ENCODE results near the gene SARNP.

The SARNP gene

GRCh38 chr12:55741931-55742680 lies 75.4 kb downstream of the SARNP start:
- DNase-seq, result no peak

DNA sequence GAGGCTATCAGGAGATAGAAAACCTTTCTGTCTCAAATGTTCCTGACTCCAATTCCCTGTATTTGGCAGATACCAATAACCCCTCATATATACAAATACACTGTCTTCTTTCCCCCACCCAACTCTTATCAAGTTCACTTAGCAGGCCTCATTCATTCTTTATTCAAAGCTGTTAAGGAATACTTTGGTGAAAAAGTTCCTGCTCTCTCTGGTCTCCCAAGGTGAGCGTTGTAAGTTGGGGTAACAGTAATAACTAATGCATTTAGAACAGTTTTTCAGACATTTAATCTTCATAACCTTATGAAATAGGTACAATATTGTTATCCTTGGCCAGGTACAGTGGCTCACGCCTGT lies 78.5 kb downstream of the SARNP start:
- no peak for DNase-seq

- DNase-seq, result peak; percentile 90
Observed at GRCh38 chr12:55738123-55739024, 79.2 kb downstream of the SARNP start.

DNA sequence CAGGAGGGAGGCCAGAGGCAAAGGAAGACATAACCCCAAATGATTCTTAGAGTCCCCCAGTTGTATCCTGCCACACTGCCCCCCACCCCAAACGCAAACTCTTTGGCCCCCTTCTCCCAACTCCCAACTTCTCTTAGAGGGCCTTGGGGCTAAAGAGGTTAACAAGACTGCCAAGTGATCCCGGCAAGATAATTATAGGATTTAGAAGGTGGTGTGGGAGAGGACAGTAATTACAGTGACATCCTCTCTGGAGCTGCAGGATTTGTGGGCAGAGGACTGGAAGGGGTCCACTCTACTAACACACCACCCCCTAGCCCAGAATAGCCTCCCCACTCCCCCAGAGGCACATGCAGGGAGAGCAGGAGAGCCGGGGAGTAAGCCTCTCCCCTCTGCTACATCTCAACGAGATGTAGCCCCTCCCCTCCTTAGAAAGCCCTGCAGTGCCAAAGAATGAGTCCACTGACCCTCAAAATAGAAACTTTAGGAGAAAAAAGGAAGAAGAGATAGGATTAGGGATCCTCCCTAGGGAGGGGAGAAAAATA lies 79.9 kb downstream of the SARNP start:
- no peak for DNase-seq

DNA sequence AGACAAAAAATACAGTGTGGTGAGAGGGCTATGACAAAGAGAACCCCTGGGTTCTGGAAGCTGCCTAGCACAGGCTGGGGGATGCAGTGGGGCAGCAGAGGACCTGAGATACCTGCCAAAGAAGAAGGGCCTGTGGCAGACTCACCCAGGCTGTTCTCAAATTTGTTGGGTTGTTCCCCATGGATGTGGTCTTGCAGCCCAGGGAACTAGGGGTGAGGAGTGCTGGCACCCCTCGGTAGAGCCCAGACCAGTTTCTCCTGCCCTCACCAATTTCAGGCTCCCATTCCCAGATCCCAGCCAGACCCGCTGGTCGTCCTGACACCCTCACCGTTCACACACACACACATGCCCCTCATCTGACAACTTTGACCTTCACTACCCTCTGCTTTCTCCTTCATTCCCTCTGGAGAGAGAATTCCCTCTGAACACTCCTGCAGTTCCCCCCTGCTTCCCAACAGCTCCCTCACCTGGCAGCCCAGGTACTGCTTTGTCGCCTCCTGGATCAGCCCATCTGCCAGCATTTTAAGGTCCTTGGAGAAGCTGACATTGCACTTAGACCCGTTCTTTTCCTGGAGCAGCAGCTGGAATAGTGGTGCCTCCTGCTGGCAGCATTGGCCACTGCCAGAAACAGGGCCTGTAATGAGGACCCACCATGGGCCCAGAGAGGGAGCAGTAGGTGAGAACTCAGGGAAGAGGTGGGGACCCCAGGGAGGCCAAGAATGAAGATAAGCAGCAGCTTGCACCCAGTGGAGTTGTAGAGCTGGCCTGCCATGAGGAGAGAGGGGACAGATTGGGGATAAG lies 80.5 kb downstream of the SARNP start:
- DNase-seq, result peak; percentile 68

GRCh38 chr12:55736076-55736475 lies 81.4 kb downstream of the SARNP start:
- DNase-seq, result no peak

GRCh38 chr12:55734595-55734994 lies 82.9 kb downstream of the SARNP start:
- DNase-seq, result no peak

- DNase-seq, result no peak
Observed at GRCh38 chr12:55733858-55734257, 83.7 kb downstream of the SARNP start.

DNA sequence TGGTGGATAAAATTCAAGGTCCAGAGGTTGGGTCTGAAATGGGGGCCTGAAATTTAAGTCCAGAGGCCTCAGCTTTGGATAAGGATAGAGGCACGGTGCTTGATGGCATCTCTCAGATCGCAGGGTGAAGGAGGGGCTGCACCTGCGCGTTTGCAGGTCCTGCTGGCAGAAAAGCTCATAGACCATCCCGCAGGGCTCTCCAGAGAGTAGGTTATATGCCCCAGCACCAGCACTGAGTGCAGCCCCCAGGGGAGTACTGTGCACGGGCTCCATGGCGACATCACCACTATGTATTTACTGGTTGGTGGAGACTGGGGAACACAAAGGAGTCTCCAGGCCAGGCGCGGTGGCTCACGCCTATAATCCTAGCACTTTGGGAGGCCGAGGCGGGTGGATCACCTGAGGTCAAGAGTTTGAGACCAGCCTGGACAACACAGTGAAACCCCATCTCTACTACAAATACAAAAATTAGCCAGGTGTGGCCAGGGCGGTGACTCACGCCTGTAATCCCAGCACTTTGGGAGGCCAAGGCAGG lies 84.4 kb downstream of the SARNP start:
- no peak for DNase-seq

GRCh38 chr12:55732288-55732687 lies 85.2 kb downstream of the SARNP start:
- no peak for DNase-seq

DNA sequence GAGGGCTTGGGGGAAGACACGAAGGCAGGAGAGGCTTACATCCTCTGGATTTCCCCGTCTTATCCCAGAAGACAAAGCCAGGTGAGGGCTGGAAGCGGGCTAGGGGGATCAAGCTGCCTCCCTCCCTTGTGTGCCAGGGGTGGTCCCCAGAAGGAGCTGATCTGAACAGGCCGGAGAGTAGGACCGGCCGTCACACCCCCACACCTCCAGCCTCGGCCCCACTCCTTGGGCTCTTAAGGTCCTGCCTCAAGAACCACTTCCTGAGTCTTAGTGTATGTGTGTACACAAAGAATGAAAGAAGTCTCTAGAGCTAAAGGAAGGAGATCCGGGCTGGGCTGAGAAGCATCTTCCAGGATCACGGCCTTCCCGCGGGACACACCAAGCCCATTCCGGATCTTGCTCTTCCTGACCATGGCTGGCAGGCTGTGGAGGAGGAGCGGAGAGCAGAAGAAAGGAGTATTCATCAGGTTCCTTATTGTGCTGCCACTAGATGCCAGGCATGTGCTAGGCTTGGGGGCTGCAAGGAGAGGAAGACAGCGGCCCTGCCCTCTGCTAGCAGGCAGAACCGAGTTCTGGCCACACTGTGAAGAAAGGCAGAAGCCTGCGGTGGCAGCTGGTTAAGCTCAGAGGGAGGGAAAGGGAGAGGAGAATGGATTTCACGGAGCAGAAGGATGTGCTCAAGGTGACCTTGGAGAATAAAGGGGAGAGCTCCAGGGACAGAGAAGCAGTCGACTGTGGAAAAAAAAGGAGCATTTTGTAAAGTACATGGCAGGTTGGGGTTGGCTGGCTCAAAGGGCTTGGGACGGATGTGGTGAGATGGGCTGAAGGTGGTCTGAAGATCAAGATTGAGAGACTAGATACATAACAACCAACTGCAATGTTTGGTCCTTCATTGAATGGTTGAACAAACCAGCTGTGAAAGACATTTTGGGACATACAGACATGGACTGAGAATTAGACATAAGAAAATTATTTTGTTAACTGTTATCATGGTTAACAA lies 87.4 kb downstream of the SARNP start:
- DNase-seq, result peak; percentile 68

- peak; percentile 96 for DNase-seq
Observed at GRCh38 chr12:55728939-55729818, 88.3 kb downstream of the SARNP start, which contains the start of gene CD63. Gene CD63 (minus strand): TSS chr12:55729009. CDS start chr12:55728341, 668 bp downstream.

DNA sequence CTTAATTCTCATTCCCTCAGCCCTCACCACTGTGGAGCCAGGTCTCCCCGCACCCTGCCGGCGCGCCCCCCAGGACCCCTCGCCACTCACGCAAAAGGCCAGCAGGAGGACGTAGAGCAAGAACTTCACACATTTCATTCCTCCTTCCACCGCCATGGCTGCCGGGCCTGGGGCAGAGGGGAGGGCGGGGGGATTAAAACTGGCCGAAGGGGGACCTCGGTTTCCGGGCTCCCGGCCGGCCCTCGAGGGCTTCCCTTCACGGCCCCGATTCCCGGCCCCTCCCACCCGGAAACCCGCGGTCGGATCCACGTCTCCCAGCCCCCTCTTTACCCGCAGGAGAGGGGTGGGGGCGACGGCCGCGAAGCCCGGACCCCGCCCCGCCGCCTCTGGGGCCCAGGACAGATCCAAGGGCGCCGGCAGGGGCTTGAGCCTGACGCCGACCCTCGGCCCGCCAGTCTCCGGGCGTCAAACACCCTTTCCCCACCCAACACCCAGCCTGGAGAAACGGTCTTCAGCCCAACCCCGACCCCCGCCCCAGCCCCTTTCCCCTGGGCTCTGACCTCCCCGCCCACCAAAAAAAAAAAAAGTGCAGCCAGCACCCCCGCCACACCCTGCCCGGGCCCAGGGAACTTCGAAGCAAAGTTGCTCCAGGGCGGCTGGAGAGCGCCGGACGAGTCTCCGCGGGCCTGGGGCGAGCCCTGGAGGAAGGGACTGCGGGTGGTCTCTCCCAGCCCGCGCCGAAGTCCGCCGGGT lies 89.2 kb downstream of the SARNP start:
- DNase-seq, result peak; percentile 72

GRCh38 chr12:55727643-55728185 lies 89.8 kb downstream of the SARNP start:
- DNase-seq, result no peak

- DNase-seq, result no peak
Observed at GRCh38 chr12:55726971-55727370, 90.6 kb downstream of the SARNP start.

- DNase-seq, result no peak
Observed at GRCh38 chr12:55725556-55725955, 92.0 kb downstream of the SARNP start.

- no peak for DNase-seq
Observed at GRCh38 chr12:55724940-55725309, 92.6 kb downstream of the SARNP start.

- DNase-seq, result peak; percentile 64
Observed at GRCh38 chr12:55724226-55724939, 93.1 kb downstream of the SARNP start.

All from fibroblast of skin of back (primary cell).